A549 (cell line): ENCODE results near the gene APBA1. TPM values are rescaled to one million over a fixed set of nuclear protein-coding genes. Genes with fewer than 3 reads are reported as not detected.

Experiments
- ATAC-seq, 2 experiments: fragments of 200-7000 bp in 1 of 2; fragments of >200 bp in 1 of 2; cut with Nextera tagmentation in 1 of 2; cut with Tn5 transposase in 1 of 2; 3 replicates each; pipeline versions ENCODE4 v1.8.0 to v1.9.1; 2018 to 2020; ENCODE audit warnings: mild to moderate bottlenecking in 1 of 2, moderate library complexity in 1 of 2
- CTCF ChIA-PET: fragments of 300-600 bp; sonication (Branson Sonifier 250); formaldehyde crosslinking; extraction: SDS; loops from one replicate; lab custom pipeline; 2021; ENCODE audit warnings: antibody characterized with exemption, inconsistent platforms; lab: Yijun Ruan, JAX
- POLR2A ChIA-PET: fragments of 350-600 bp; formaldehyde crosslinking; extraction: SDS; loops from one replicate; lab custom pipeline; 2021; ENCODE audit warnings: antibody characterized with exemption, inconsistent platforms; lab: Yijun Ruan, JAX
- DNase-seq, 2 experiments: peaks; one replicate each; pipeline versions ENCODE4 v3.0.0 to v3.0.0-alpha.2; 2011 to 2016; ENCODE audit warnings: low read depth in 1 of 2, low spot score in 1 of 2
- FAIRE-seq: peaks from 2 replicates; lab custom pipeline; 2011; peaks lifted over from hg19 to GRCh38; lab: Jason Lieb, UNC
- H3K27ac ChIP-seq, 2 experiments: fragments of >200 bp; sonication (Bioruptor Twin); formaldehyde crosslinking; 3 replicates each; pipeline ENCODE4 v1.5.1; 2016 to 2017
- H3K4me1 ChIP-seq: fragments of >200 bp; sonication (Bioruptor Twin); formaldehyde crosslinking; 3 replicates; pipeline ENCODE4 v1.6.1; 2016
- H3K4me2 ChIP-seq: fragments of >200 bp; sonication (Bioruptor Twin); formaldehyde crosslinking; 3 replicates; pipeline ENCODE4 v1.6.1; 2016
- H3K4me3 ChIP-seq: fragments of >200 bp; sonication (Bioruptor Twin); formaldehyde crosslinking; 3 replicates; pipeline ENCODE4 v1.5.1; 2016
- H3K9me3 ChIP-seq: fragments of >200 bp; sonication (Bioruptor Twin); formaldehyde crosslinking; 3 replicates; pipeline ENCODE4 v1.6.1; 2016
- CHD2 ChIP-seq: fragments of 150-350 bp; IDR thresholded peaks from 2 replicates; pipeline ENCODE4 v1.6.1; 2014; ENCODE audit warnings: low read length; ENCODE audit not compliant: partially characterized antibody
- EHMT2 ChIP-seq: fragments of 200-600 bp; sonication (generic); IDR thresholded peaks from 2 replicates; pipeline ENCODE4 v1.6.1; 2016; ENCODE audit warnings: antibody characterized with exemption, low read depth, mild to moderate bottlenecking, moderate library complexity
- FOSB ChIP-seq: fragments of 250-450 bp; sonication (Bioruptor Pico); IDR thresholded peaks from 2 replicates; pipeline ENCODE4 v1.5.0; 2020; ENCODE audit warnings: mild to moderate bottlenecking, moderate library complexity
- GATA3 ChIP-seq: IDR thresholded peaks from 2 replicates; pipeline ENCODE4 v1.6.1; 2012; ENCODE audit warnings: borderline replicate concordance
- MAFK ChIP-seq: fragments of 450-650 bp; IDR thresholded peaks from 2 replicates; pipeline ENCODE4 v1.6.1; 2014; ENCODE audit not compliant: partially characterized antibody
- NR3C1 ChIP-seq: fragments of >200 bp; sonication (Bioruptor Twin); formaldehyde crosslinking; IDR thresholded peaks from 3 replicates; pipeline ENCODE4 v1.6.1; 2017
- RAD21 ChIP-seq, 2 experiments: fragments of >200 bp in 1 of 2; sonication (Bioruptor Twin) in 1 of 2; formaldehyde crosslinking in 1 of 2; IDR thresholded peaks in 1 of 2; conservative IDR thresholded peaks in 1 of 2; 2 replicates in 1 of 2; 3 replicates in 1 of 2; pipeline ENCODE4 v1.6.1; 2012 to 2018; ENCODE audit warnings: inconsistent platforms in 1 of 2
- RARB ChIP-seq: fragments of 250-450 bp; sonication (Bioruptor Pico); IDR thresholded peaks from 2 replicates; pipeline ENCODE4 v1.8.0; 2021; ENCODE audit warnings: mild to moderate bottlenecking, moderate library complexity
- SMC3 ChIP-seq: fragments of >200 bp; sonication (Bioruptor Twin); formaldehyde crosslinking; IDR thresholded peaks from 3 replicates; pipeline ENCODE4 v1.6.1; 2018; ENCODE audit warnings: inconsistent platforms
- SREBF2 ChIP-seq: fragments of 450-650 bp; IDR thresholded peaks from 2 replicates; pipeline ENCODE4 v1.6.1; 2014; ENCODE audit warnings: mild to moderate bottlenecking, moderate library complexity
- TFCP2L1 ChIP-seq: fragments of 250-450 bp; sonication (Bioruptor Pico); IDR thresholded peaks from 2 replicates; pipeline ENCODE4 v1.5.0; 2021; ENCODE audit warnings: mild to moderate bottlenecking
- TP53 ChIP-seq: fragments of 250-450 bp; sonication (Bioruptor Pico); IDR thresholded peaks from 2 replicates; pipeline ENCODE4 v1.5.0; 2021; ENCODE audit warnings: mild to moderate bottlenecking, moderate library complexity
- ZFP36 ChIP-seq: fragments of 450-650 bp; IDR thresholded peaks from 2 replicates; pipeline ENCODE4 v1.6.1; 2014; ENCODE audit warnings: borderline replicate concordance; ENCODE audit not compliant: partially characterized antibody
- ZSCAN20 ChIP-seq: fragments of 250-450 bp; sonication (Bioruptor Pico); IDR thresholded peaks from 2 replicates; pipeline ENCODE4 v1.8.0; 2022; ENCODE audit warnings: mild to moderate bottlenecking, moderate library complexity
- WGBS: methylation state at CpG from one replicate; pipeline ENCODE4 v1.1.6; 2017; ENCODE audit errors: missing lambda C conversion rate; 5-methylcytosine and 5-hydroxymethylcytosine counted together
- polyA plus RNA-seq, 4 experiments: library from polyadenylated mRNA; depleted of rRNA in 3 of 4; stranded (reverse); fragments of >200 nt; fragmentation: RNase III in 1 of 4; extraction: RNeasy Plus Mini Kit Qiagen cat#74134 plus additional on column Dnase treatment in 1 of 4; gene quantifications; 2 replicates in 3 of 4; 3 replicates in 1 of 4; pipeline ENCODE4 v1.2.3, GENCODE V29; 2011 to 2017
- TF ChIP-seq, protein P1 (sequence below): IDR thresholded peaks from 2 replicates; pipeline ENCODE4 v1.6.1; 2012
- TF ChIP-seq, protein P2 (sequence below): fragments of >200 bp; sonication (Bioruptor Twin); formaldehyde crosslinking; IDR thresholded peaks from 3 replicates; pipeline ENCODE4 v1.6.1; 2016
- TF ChIP-seq, protein P3 (sequence below): fragments of 200-600 bp; sonication (generic); IDR thresholded peaks from 2 replicates; pipeline ENCODE4 v1.6.1; 2016; ENCODE audit warnings: antibody characterized with exemption, mild to moderate bottlenecking, moderate library complexity

APBA1 gene
- polyA plus RNA-seq, 2 of the 4 experiments (the other 2 are of a cell fraction): 0.22 to 1.6 TPM

DNA sequence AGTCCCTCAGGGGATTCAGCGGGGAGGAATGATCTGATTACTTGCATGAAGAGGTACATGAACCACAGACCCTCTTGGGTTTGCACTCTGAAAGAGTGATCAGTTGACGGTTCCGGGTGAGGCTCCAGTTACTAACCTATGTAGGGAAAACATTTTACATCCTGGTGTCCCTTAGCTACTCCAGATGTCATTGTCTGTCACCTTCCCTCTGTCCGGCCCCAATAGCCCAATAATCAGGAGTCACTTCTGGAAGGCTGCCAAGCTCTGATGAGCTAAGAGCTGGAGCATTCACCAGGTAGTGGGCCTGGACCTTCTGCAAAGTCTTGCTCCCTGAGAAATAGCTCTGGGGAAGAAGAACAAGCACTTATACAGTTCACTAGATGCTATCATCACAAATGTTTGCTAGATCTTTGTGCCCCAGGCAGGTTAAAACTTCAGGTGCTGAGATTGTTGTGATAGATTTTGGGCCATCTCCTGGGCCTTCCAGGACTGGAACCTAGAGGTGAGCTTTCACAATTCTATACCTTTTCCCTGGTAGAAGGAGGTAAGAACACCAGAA lies 282.7 kb downstream of the APBA1 start:
- no peak overlapping the region for H3K27ac ChIP-seq
- DNase-seq: no peak
- no peak for TF ChIP-seq ZSCAN20 (CRISPR knock-in tag)
- no peak for TF ChIP-seq ZFP36
- TF ChIP-seq SREBF2: no peak
- no peak for TF ChIP-seq GATA3
- no peak for TF ChIP-seq RARB (CRISPR knock-in tag)
- TF ChIP-seq SMC3: no peak
- TF ChIP-seq, protein P1, sequence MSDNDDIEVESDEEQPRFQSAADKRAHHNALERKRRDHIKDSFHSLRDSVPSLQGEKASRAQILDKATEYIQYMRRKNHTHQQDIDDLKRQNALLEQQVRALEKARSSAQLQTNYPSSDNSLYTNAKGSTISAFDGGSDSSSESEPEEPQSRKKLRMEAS: no peak
- no peak for TF ChIP-seq EHMT2
- no peak for TF ChIP-seq TFCP2L1 (CRISPR knock-in tag)
- no peak for TF ChIP-seq CHD2
- no peak for TF ChIP-seq NR3C1
- TF ChIP-seq, protein P2, sequence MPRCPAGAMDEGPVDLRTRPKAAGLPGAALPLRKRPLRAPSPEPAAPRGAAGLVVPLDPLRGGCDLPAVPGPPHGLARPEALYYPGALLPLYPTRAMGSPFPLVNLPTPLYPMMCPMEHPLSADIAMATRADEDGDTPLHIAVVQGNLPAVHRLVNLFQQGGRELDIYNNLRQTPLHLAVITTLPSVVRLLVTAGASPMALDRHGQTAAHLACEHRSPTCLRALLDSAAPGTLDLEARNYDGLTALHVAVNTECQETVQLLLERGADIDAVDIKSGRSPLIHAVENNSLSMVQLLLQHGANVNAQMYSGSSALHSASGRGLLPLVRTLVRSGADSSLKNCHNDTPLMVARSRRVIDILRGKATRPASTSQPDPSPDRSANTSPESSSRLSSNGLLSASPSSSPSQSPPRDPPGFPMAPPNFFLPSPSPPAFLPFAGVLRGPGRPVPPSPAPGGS: no peak
- TF ChIP-seq, all 56 proteins: peak for 0
- Histone ChIP-seq H3K4me3 (no peak overlapping the region), H3K4me2 (no peak overlapping the region), H3K4me1 (no peaks in the 10 kb centered on the region), H3K9me3 (no peaks in the 10 kb centered on the region)
- FAIRE-seq (no peak), ATAC-seq (no peak)
- ChIA-PET POLR2A (no interaction called here), CTCF (no interaction called here)
- whole genome bisulfite sequencing: 60% methylated on average over 4 of the region's 4 CpGs

DNA sequence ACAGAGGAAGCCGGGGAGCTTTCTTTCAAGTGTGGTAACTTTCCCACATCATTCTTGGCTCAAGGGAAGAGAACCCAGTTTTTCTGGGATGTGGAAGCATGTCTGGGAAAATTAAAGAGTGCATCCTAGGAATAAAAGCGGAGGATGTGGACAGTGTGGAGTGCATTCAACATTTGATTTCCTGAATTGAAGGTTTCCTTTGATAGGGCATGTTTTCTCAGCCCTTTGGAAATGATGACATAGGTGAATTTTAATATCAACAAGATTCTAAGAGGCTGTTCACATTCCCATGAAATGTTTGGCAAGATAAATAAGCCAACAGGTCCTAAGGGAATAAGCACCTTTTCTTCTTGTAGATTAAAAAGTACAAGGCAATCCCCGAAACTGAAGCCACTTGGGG lies 283.6 kb downstream of the APBA1 start:
- CTCF ChIA-PET: no interaction called here
- 20% methylated on average over 3 of the region's 3 CpGs for WGBS
- no peak overlapping the region for H3K4me2 ChIP-seq
- no peak for DNase-seq
- no peak overlapping the region for H3K27ac ChIP-seq
- POLR2A ChIA-PET: no interaction called here
- no peak overlapping the region for H3K4me3 ChIP-seq
- ATAC-seq: no peak
- FAIRE-seq: no peak
- H3K4me1 ChIP-seq: no peaks in the 10 kb centered on the region
- TF ChIP-seq, protein P2: no peak
- TF ChIP-seq, protein P3, sequence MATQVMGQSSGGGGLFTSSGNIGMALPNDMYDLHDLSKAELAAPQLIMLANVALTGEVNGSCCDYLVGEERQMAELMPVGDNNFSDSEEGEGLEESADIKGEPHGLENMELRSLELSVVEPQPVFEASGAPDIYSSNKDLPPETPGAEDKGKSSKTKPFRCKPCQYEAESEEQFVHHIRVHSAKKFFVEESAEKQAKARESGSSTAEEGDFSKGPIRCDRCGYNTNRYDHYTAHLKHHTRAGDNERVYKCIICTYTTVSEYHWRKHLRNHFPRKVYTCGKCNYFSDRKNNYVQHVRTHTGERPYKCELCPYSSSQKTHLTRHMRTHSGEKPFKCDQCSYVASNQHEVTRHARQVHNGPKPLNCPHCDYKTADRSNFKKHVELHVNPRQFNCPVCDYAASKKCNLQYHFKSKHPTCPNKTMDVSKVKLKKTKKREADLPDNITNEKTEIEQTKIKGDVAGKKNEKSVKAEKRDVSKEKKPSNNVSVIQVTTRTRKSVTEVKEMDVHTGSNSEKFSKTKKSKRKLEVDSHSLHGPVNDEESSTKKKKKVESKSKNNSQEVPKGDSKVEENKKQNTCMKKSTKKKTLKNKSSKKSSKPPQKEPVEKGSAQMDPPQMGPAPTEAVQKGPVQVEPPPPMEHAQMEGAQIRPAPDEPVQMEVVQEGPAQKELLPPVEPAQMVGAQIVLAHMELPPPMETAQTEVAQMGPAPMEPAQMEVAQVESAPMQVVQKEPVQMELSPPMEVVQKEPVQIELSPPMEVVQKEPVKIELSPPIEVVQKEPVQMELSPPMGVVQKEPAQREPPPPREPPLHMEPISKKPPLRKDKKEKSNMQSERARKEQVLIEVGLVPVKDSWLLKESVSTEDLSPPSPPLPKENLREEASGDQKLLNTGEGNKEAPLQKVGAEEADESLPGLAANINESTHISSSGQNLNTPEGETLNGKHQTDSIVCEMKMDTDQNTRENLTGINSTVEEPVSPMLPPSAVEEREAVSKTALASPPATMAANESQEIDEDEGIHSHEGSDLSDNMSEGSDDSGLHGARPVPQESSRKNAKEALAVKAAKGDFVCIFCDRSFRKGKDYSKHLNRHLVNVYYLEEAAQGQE: no peak
- peak; percentile 29 for TF ChIP-seq MAFK
- TF ChIP-seq SREBF2: no peak
- H3K9me3 ChIP-seq: no peaks in the 10 kb centered on the region

DNA sequence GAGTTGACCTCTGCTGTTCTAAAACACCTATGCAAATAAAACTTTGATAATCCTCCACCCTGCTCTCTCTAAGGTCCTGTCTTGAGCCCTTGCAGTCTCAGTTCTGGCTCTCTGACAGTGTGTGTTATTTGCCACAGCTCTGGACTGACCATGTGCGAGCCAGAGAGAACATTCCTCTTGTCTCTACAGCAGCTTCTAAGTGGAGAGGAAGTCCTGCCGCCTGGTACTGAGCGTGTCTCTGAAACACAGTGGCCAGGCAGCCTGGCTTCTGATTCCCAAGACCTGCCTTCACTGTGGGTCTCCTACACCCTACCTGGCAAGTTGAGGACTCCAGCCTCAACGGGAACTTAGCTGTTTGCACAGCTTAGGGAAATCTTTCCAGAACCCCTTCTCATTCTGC lies 285.5 kb downstream of the APBA1 start:
- Histone ChIP-seq H3K27ac (no peak overlapping the region), H3K4me3 (no peak overlapping the region), H3K4me1 (no peaks in the 10 kb centered on the region), H3K9me3 (no peaks in the 10 kb centered on the region), H3K4me2 (no peak overlapping the region)
- no peak for TF ChIP-seq RAD21 (conservative IDR thresholded peaks at IDR 0.05 in 1 of 2, IDR thresholded peaks at IDR 0.05 in 1 of 2)
- TF ChIP-seq TP53: no peak
- TF ChIP-seq, protein P1: no peak
- no peak for TF ChIP-seq FOSB (CRISPR knock-in tag)
- DNase-seq (no peak), ATAC-seq (no peak), FAIRE-seq (no peak)
- CTCF ChIA-PET: no interaction called here
- 49% methylated on average over 3 of the region's 4 CpGs for WGBS
- POLR2A ChIA-PET: no interaction called here
